Measurements from ENCODE around the gene CPEB3.

- no peak for TF ChIP-seq CTCF (conservative IDR thresholded peaks at IDR 0.05)
- no peak for TF ChIP-seq ZFX (IDR thresholded peaks at IDR 0.05)
Measured at GRCh38 chr10:92064506-92064905, 226.4 kb downstream of the CPEB3 start.
